OCI-M2 (cell line): Measurements from ENCODE around the gene KRTAP24-1.

Source experiments
- DNase-seq: peaks from one replicate; lab custom pipeline; 2025; ENCODE audit not compliant: unreplicated experiment; lab: John Stamatoyannopoulos, UW

The KRTAP24-1 gene, protein sequence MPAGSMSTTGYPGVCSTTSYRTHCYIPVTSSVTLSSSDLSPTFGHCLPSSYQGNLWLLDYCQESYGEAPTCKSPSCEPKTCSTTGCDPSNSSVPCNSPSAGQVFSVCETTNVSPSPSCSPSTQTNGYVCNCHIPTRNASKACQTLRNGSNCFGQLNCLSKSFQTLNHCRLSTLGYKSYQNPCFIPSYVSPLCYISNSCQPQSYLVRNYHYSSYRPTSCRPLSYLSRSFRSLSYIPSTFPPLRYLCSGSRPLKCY

DNA sequence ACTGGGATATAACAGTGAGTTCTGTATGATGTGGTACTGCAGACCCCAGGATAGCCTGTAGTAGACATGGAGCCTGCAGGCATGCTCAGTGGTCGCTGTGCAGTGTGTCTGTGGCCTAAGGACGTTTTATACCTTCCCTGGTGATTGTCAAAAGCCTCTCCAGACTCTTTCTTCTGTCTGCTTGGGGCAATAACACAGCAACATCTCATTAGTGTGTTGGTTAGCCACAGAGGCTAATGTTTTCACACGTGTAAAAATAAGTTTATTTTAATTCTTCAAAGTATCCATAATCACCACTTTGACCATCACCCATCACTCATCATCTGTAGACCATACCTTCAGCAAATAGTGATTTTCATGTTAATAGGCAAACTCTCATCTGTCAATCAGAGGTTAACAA is at the start of gene KRTAP24-1:
KRTAP24-1 (minus strand) TSS at position 101 of the 400 bp plus-strand sequence; CDS start at position 83, 18 bp downstream.
- DNase-seq, result no peak

DNA sequence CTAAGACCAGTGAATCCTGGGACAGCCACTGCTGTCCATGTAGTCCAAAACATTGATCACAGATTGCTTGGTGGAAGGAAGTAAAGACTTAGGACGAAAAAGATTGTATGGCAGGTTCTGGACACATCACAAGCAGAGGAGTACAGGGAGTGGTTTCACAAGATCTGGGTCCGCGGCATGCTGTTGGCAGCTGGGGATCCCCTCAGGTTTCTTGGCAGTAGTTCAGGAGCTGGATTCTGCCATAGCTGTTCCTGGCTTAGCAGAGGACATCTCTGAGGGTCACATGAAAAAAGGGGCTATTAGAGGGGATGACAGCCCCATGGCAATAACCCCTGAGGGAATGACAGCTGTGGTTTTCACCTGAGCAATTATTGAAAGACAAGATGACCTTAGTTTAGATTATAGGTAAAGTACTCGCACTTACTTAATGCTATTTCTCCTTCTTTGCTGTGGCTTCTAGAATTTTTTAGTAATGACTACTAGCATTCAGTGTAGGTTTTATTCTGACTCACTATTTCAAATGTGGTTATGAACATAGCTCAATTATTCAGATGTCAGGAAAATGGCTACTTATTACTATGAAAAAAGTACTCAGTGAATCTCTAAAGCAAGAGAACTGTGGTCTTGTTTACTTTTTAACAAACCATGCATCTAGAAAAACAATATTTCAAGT is 46.6 kb upstream of the KRTAP24-1 start:
- no peak for DNase-seq

DNA sequence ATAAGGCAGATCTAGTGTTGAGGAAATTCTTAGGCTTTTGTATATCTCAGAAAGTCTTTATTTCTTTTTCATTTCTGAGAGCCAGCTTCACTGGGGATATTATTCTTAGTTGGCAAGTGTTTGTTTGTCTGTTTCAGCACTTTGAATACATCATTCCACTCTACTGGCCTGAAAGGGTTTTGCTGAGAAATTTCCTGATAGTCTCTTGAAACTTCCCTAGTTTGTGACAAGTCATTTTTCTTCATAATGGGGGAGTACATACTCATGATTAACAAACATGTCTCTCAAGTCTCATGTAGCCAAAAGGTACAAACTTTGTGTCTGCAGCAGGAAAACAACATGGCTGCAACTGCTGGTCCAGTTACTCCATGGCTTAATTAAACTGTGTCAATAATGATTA is 43.6 kb upstream of the KRTAP24-1 start:
- DNase-seq, result no peak

DNA sequence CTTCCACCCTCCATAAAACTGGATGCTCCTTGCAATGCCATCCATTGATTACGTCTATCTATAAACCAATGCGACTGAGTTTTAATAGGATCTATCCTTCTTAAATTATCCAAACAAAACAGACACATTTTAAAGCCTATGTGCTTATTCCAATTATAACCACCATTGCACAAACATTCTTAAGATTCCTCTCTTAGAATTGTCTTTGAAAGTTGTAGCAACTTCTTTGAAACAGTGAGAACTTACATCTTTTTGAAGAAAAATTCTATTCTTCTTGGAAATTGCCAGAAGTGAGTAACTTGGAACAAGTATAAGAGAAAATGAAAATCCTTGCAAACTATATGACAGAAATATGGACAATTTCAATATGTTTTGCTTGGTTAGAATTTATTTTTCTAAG is 37.5 kb upstream of the KRTAP24-1 start, which contains the start of gene KRTAP26-1:
KRTAP26-1 (minus strand) TSS at position 101 of the 400 bp plus-strand sequence. CDS start 280 bp downstream, outside the sequence.
- no peak for DNase-seq

DNA sequence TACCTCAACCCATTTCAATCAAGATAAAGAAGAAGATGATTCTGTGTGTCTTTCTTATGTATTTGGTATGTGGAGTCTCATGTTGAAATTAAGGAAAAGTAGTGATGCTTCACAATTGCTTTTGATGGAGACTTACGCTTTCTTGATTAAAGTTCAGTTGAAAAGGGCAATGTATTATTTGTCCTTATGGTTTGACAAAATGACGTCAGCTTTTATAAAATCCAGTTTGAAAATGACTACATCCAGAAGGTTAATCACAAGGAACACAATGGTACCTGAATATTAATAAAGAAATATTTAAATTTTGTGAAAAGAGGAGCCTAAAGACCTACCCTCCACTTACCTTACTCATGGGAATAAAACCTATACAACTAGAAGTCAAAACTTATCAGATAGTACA is 33.0 kb upstream of the KRTAP24-1 start:
- DNase-seq, result no peak

DNA sequence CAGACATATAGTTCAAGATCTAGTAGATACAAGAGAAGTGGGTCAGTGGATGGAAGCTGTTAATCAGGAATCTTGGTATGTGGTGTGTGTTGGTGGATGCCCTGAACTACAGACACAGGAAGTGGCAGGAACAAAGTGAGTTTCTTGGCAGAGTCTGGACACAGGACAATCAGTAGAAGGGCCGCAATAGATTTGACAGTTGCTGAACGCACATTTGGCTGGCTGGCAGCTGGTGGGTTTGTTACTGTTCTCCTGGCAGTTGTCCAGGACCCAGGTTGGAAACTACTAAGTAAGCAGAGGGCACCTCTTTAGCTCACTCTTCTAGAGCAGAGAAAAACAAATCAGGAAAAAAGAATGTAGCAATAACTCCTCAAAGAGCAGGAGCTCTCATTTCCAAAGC is 24.1 kb upstream of the KRTAP24-1 start:
- DNase-seq, result no peak

DNA sequence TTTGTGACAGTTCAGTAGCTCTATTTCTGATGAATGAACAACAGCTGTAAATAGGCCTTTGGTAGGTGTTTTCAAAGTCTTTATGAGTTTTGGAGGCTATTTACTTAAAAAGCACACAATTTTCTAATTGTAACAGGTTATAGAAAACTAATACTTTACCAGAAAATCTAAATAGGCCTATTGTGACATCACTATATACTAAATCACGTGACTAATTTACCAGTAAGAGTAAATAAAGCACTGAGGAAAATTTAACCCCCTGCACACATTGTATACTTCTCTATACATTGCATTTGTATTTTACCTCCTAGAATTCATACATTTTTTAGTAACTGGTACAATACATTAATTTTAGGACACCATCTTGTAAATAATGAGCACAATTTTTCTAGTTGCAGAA is 22.4 kb upstream of the KRTAP24-1 start:
- no peak for DNase-seq

DNA sequence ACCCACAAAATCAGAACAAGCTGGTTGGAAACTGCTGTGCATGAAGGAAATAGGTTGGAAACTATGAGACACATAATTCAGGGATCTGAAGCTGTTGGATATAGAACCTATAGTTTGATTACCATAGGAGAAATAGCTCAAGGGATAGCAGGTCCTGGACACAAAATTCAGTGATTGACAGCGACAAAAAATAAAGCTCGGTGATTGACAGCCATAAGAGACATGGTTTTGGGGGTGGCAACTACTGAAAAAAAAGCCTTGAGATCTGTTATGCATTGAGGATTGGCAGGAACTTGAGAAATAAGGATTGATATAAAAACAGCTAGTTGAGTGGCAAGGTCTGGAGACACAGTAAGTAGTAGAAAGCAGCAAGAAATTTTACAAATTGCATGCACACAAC is 6.5 kb upstream of the KRTAP24-1 start, which contains the start of gene KRTAP25-1:
KRTAP25-1 (minus strand) TSS at position 300 of the 400 bp plus-strand sequence; CDS start at position 276, 24 bp downstream.
- no peak for DNase-seq

DNA sequence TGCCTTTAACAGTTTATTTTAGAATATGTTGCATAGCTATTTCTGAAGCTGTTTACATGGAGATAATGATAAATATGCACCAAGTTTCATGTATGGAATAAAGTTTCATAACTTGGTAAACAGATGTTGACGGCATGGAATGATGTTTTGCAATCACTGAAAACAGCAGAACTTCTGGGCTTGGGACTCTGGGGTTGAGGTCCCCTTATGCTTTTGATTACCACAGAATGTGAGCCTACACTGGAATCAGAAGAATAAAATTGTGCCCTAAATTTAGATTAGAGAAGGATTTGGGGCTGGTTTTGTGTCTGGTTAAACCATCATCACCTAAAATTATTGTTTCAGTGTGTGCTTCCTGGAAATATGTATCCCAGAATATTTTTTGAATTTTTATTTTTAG is 11.1 kb downstream of the KRTAP24-1 start:
- no peak for DNase-seq

DNA sequence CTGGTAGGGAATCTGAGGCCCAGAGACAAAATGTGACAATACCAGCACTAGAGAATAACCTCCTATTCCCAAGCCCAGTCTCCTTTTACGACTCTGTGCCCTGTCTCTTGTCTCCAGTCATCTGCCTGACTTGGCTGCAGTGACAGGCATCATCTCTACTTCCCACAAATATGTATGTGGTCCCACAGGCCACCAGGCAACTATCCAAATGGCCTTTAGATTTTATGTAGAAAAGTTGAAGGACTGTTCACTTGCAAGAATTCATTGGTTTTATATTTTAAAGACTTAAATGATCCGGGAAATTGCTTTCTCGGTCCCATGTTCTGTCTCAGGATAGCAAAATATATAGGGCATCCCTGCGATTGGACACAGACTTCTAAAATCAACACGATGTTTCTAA is 11.6 kb downstream of the KRTAP24-1 start:
- no peak for DNase-seq

DNA sequence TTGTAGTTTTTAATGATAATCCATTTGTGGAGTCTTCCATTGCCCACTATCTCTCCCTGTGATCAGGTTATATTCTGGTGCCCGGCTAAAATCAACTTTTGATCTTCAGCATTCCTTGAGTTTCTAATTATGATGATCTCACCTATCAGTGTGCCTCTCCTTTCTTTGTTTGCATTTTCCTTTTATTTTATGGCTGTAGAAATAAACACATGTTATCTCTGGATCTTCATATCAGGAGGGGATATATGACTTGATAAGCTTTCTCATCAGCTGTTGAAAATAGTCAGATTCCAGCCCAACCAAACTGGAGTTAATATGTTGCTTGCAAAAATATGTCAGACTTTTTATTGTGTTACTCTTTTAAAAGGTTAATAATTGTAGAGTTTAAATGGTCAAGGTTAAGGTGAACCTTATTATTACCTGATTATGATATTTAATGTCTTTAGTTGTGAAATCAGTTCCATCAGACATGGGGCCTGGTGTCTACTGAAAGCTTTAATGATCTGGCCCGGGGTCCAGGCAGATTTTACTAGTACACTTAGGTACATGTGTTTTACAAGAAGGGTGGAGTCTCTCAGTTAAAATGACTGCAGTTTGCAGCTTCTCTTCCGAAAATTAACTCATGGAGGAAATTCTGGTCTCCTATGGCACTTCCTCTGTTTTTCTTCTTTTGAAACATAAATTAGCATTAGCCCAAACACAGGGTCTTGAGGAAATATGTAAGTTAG is 12.8 kb downstream of the KRTAP24-1 start:
- no peak for DNase-seq

DNA sequence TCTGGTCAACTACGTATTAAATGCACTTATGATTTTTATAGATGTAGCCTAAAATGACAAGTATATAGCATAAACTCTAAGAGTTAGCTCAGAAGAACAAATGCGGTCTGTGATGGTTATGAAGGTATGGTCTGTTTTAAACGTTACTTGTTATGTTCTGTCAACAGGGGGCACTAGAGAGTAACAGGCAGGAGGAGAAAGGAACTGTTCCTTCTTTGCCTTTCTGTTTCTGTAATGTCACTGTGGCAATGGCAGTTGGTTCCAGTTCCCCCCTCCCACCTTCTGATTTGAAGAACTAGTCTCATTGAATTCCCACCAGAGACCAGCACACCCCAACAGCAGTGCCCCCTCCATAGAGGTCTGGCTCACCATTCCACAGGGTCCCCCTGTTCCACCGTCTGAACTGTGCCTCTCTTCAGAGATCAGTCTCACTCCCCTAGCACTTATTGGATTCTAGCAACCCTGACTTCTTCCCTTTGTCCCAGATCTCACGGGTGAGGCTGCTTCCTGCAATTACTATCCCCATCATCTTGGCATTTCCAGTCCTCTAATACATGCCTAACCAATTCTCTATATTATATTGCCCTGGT is 14.0 kb downstream of the KRTAP24-1 start:
- DNase-seq, result no peak

DNA sequence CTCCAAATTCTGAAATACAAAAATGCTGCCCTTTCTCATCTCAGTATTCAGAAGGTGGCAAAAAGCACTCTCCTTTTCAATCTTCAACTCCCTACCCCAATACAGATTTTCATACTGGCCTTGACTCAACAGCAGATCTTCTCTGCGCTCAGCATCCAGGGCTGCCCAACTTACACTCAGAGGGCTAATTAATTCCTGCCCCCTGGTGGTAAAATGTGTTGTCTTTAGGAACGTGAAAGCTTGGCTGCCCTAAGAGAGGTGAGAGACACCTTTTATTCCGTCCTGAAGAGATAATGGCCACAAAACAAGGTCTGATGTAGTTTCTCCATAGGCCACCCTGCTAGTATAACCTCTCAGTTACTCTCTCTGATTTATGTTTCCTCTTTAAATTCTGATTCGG is 25.0 kb downstream of the KRTAP24-1 start:
- DNase-seq, result no peak

DNA sequence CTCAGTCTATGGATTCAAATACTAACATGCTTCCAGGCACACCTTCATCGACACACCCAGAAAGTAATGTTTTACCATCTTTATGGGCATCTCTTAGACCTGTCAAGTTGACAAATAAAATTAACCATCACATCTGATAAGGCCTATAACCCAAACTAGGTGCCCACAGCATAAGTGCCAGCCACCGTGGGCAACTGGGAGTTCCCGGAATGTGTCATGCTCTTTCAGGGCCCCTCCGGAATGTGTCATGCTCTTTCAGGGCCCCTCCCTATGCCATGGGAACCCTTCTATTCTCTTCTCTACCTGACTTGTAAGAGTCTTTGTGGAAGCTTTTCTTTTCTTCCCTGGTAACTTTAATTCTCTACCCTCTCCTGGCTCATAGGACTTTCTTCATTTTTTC is 26.6 kb downstream of the KRTAP24-1 start:
- no peak for DNase-seq

DNA sequence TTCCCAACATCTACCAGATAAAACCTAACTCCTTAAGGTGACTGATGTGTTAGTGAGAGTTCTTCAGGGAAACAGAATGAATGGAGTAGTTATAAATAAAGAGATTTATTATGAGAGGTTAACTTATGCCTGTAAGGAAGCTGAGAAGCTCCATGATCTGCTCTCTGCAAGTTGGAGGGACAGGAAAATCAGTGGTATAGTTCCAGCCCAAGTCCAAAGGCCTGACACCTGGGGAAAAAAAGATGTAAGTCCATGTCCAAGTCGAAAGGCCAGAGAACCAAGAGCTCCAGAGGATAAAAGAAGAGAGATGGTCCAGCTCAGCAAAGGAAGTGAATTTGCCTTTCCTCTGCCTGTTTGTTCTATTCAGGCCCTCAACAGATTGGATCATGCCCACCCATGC is 27.1 kb downstream of the KRTAP24-1 start:
- DNase-seq, result no peak

DNA sequence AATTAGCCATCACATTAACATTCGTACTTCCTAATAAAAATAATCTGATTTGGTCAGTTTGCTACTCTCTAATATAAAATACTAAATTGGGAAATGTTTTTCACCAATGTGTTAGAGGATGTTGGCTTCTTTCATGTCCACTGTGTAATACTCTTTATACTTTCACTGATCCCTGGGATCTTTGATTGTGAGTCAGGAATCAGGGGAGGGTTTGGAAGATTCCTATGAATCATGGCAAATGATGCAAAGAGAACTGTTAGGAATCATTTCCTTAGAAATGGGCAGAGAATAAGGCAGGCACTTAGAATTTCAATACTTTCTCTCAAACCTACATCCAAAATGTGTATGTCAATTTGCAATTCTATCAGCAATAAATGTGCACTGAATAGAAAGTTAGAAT is 31.0 kb downstream of the KRTAP24-1 start:
- no peak for DNase-seq

DNA sequence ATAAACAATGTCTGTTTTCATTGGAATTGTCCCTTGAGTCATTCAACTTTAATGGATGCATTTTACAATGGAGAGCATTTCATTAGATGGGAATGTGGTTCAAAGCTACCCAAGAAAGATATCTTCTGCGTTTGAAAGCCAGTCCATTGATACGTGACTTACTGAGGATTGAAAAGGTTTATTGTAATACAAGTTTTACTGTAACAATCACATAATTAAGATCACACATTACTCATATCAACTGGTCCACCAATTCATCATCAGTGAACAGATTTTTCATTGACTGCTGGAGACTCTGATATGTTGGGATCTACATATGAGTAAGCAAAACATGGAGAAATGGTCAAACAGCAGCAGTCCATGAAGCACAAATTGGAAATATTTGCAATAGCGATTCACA is 32.8 kb downstream of the KRTAP24-1 start:
- no peak for DNase-seq

DNA sequence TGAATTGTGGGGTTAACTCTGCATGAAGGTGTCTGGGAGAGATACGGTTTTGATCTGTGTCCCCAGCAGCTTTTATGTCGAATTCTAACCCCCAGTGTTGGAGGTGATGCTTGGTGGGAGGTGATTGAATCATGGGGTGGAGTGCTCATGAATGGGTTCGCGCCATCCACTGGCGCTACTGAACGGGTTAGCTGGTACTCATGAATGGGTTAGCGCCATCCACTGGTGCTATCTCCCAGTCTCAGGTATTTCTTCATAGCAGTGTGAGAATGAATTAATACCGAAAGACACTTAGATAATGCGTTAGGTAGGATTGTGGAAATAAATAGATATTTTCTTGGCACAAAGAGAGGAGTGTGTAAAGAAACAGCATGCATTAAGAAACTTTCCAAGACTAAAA is 33.9 kb downstream of the KRTAP24-1 start:
- no peak for DNase-seq

DNA sequence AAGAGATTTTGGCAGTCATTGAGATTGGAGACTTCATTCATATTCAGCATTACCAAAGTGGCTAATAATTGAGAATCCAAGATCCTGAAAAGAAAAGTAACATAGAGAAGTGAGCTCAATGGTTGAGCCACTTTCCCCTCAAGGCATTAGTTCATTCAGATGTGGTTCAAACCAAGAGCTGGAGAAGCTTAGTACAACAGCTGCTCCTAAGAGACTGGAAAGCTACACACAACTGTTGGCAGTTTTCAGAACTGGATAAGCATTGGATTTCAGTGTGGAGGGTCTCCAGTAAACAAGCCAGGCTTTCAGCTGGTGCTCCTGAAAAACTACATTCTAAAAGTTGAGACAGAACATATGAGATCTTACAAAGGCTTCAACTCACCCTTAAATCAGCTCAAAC is 37.7 kb downstream of the KRTAP24-1 start:
- DNase-seq, result no peak

DNA sequence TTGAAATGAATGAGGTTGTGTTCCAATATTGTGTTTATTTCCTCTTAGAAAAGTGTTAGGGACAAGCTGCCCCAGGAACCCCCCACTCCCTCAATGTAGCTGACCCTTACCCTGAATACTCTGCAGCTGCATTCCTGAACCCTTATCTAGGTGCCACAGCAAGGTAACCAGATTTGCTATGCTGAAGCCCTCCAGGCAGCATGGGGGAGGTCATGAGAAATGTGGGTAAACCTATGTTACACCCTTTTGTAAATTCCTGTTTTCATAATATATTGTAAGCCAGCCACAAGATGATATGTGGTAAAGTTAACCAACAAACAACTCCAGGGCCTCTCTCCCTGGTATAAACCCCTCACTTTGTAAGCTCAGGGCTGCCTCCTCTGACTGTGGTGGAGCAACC is 39.1 kb downstream of the KRTAP24-1 start:
- DNase-seq, result no peak

DNA sequence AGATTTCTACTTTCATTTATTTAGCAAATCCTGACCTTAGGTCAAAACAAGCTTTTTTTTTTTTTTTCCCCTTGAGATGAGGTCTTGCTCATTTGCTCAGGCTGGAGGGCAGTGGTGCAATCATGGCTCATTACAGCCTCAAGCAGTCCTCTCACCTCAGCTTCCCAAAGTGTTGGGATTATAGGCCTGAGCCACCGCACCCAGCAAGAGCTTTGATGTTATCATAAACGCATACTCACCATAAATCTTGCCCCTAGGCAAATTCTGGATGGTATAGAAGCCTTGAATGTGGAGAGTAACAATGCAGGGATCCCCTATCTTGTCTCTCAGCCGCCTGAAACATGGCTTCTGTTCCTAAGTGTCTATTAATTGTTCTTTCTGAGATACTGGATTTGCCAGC is 42.1 kb downstream of the KRTAP24-1 start:
- no peak for DNase-seq

DNA sequence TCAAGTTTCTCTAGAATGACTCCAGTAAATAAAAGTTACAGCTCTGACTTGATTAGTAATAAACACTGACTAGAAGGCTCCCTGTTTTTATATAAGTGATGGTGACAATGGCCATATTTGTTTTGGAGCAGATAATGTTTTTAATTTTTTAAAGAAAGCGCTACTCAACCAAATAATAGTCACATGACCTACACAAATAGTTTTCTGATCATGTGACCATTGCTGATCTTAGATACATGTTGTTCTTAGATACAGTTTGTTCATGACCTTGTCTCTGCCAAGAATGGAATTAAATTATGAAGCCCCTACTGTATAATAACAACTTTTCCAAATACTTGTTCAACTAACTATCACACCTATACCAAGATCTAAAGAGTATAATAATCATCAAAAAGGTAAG is 44.6 kb downstream of the KRTAP24-1 start:
- DNase-seq, result no peak
